ENCODE results near the gene ZMYM4.
"Not testable (repeated sequence)": the region's sequence is repeated elsewhere in the genome, so short reads cannot be mapped to it uniquely, and the experiment has no call there.

GRCh38 chr1:35463749-35464148 lies 195.2 kb downstream of the ZMYM4 start:
- TF ChIP-seq TAF1, POLR2AphosphoS5, POLR2A (IDR thresholded peaks at IDR 0.05; ENCODE audit: low read depth, low read length): not testable (repeated sequence)

All from GM12891 (cell line).